Astrocyte (in vitro differentiated cells and primary cell): ENCODE results near the gene USP17L27.
"Not testable (repeated sequence)": the region's sequence is repeated elsewhere in the genome, so short reads cannot be mapped to it uniquely, and the experiment has no call there.

Experiments used
- EZH2 ChIP-seq: IDR thresholded peaks from 2 replicates; pipeline ENCODE4 v1.6.1; 2012; ENCODE audit warnings: mild to moderate bottlenecking, low read length, inconsistent platforms; ENCODE audit not compliant: insufficient read depth
- TF ChIP-seq, protein P1 (sequence below): IDR thresholded peaks from 2 replicates; pipeline ENCODE4 v1.5.1; 2011; ENCODE audit warnings: low read depth, mild to moderate bottlenecking, inconsistent platforms, low read length, moderate library complexity; ENCODE audit not compliant: insufficient read depth

DNA sequence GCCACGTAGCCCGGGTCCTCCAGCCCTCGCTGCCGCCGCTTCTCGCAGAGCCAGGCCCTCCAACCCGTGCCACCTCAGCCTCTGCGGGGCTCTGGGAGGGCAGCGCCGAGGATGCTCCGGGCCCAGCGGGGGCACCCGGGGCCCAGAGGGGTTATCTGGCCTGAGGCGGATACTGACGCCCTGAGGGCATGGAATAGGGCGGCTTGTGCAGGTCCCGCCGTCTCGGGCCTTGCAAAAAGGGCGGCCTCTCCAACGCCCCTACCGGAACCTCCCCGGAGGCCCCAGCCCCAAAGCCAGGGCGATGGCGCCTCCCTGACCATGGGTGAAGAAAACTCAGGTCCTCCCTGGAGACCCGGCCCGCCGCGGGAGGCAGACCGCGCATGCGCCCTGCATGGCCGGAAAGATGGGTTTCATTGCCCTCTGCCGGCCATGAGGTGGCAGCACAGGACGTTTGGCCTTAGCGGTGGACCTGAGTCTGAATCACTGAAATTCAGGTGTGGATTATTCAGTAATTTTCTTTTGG, 37.1 kb downstream of the USP17L27 start:
- TF ChIP-seq, protein P1, sequence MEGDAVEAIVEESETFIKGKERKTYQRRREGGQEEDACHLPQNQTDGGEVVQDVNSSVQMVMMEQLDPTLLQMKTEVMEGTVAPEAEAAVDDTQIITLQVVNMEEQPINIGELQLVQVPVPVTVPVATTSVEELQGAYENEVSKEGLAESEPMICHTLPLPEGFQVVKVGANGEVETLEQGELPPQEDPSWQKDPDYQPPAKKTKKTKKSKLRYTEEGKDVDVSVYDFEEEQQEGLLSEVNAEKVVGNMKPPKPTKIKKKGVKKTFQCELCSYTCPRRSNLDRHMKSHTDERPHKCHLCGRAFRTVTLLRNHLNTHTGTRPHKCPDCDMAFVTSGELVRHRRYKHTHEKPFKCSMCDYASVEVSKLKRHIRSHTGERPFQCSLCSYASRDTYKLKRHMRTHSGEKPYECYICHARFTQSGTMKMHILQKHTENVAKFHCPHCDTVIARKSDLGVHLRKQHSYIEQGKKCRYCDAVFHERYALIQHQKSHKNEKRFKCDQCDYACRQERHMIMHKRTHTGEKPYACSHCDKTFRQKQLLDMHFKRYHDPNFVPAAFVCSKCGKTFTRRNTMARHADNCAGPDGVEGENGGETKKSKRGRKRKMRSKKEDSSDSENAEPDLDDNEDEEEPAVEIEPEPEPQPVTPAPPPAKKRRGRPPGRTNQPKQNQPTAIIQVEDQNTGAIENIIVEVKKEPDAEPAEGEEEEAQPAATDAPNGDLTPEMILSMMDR: not testable (repeated sequence)
- TF ChIP-seq EZH2: not testable (repeated sequence)
